CD4-positive, alpha-beta T cell treated with Interleukin-6 for 4 hours (primary cell): ENCODE results near the gene DHRS13.
A peak's percentile ranks its signal among the peaks of the same experiment; 100 is the strongest.

Source experiments
- DNase-seq: peaks from one replicate; pipeline ENCODE4 v3.0.0-alpha.2; 2020; ENCODE audit warnings: mixed read lengths

DHRS13 gene

DNA sequence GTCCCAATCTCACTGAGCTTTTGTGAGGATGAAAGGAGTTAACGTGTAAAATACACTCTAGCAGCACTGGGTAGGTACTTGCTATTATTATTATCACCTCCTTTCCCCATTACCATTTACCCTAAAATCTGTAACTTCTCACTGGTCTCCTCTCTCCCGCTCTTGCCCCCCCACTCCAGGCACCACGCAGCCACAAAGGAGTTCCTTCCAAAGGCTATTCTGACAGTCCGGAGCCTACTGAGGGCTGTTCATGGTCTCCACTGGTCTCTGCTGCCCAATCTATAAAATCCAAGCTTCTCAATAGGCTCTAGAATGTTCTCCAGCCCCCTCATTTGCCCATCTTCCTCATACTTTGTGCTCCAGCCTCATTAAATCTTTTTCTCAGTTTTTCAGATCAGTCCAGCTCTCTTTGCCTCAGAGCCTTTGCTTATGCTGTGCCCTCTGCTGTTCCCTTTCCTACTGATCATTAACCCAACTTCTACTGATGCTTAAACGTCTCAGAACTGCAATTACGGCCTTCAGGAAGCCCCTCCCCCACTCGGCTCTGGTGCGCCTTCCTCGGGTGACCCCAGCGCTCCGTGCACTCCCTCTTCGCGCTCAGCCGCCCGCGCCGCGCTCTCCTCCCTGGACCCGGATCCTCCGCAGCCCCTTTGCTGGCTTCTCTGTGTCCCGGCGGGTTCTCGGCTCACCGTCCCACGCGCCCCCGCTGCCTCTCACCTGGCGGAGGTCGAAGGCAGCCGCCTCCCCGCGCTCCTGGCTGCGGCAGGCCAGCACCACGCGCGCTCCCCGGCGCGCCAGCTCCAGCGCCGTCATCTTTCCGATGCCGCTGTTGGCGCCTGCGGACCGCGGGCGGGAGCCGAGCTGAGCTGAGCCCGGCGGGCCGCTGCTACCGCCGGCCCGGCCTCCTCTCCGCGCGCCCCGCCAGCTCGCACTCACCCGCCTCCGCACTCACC is 737 bp downstream of the DHRS13 start:
- DNase-seq: peak; percentile 74

GRCh38 chr17:28900986-28901726 is 1.7 kb downstream of the DHRS13 start:
- DNase-seq: no peak

DNA sequence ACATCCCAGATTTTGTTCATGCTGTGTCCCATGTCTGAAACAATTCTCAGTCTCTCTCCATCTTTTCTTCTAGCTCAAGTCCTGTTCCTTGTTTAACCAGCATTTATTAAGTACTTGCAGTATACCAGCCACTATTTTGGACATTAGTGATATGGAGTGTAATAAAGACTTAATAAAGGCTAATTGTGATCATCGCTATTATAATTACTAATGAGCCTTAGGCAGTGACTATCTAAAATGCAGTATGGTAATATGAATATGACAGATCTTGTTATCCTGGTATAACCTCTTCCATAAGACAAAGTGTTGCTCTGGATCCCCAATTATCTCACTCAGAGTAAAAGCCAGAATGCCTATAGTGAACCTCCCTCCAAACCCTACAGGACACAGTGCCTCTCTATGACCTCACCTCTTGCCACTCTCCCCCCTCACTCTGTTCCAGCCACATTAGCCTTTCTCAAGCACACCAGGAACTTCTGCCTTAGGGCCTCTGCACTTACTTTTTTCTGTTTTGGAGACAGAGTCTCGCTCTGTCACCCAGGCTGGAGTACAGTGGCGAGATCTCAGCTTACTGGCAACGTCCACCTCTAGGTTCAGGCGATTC is 3.6 kb downstream of the DHRS13 start:
- DNase-seq: no peak

- no peak for DNase-seq
These were observed 4.3 kb downstream of the DHRS13 start for GRCh38 chr17:28898527-28898955.

- no peak for DNase-seq
These were observed 4.9 kb downstream of the DHRS13 start for GRCh38 chr17:28897769-28898526.

- DNase-seq: peak; percentile 78
These were observed 5.8 kb downstream of the DHRS13 start, which contains the start of gene FLOT2 for GRCh38 chr17:28896884-28897768. Gene FLOT2 (minus strand): TSS chr17:28897733. CDS start chr17:28897574, 159 bp downstream.

- DNase-seq: no peak
These were observed 6.4 kb downstream of the DHRS13 start for GRCh38 chr17:28896491-28896883.

- no peak for DNase-seq
These were observed 7.0 kb downstream of the DHRS13 start for GRCh38 chr17:28895794-28896447.

DNA sequence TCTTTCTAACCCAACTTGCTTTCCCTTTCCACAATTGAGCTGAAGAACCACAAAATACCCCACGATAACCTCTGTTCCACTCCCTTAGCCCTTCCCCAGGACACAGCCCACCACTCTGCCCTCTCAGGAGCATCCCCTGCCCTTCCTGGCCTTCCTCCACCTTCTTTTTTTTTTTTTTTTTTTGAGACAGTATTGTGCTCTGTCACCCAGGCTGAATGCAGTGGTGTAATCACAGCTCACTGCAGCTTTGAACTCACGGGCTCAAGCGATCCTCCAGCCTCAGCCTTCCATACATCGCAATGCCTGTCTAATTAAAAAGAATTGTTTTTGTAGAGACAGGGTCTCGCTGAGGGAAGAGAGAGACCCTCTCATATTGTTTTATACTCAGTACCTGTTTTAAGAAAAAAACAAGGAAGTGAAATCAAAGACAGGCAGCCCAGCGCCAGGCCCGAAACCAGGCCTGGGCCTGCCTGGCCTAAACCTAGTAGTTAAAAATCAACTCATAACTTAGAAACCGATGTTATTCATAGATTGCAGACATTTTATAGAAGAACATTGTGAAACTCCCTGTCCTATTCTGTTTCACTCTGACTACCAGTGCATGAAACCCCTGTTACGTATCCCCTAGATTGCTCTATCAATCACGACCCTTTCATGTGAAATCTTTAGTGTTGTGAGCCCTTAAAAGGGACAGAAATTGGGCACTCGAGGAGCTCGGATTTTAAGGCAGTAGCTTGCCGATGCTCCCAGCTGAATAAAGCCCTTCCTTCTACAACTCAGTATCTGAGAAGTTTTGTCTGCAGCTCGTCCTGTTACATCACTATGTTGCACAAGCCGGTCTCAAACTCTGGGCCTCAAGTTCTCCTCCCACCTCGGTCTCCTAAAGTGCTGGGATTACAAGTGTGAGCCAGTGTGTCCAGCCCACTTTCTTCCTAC is 9.4 kb downstream of the DHRS13 start:
- peak; percentile 24 for DNase-seq

DNA sequence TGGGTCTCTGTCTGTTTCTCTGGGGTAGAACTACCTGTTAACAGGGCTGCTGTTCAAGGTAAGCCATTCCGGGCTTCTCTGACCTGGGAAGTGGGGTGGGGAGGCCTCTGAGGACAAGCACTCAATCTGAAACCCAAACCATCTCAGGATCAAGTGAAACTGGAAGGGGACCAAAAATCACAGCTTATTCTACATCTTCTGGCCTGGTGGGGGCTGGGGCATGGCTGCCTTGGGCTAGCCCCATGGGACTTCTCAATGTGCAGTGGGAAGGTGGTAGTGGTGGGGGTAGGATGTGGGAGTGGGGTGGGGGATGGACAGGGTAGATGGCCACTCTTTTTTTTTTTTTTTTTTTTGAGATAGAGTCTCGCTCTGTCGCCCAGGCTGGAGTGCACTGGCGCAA is 10.9 kb downstream of the DHRS13 start:
- DNase-seq: no peak

- no peak for DNase-seq
These were observed 11.7 kb downstream of the DHRS13 start for GRCh38 chr17:28891201-28891600.

DNA sequence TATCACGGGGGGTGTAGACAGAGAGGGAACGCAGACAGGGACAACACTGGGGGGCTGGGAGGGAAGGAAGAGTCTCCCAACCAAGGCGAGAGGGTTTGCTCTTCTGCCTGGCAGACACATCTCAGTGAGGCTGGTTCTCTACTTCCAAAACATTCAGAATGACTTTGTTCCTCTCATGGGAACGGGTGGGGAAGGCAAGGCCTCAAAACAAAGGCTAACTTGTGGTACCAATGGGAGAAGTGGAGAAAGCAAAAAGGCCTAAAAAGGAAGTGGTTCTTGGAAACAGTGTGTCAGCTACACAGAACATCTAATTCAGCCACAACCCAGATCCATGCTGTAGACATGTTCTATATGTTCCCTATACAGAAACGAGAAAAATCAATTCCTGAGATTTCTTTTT is 12.9 kb downstream of the DHRS13 start:
- DNase-seq: no peak

- DNase-seq: no peak
These were observed 14.0 kb downstream of the DHRS13 start for GRCh38 chr17:28888832-28889231.

- no peak for DNase-seq
These were observed 14.9 kb downstream of the DHRS13 start for GRCh38 chr17:28887871-28888471.

GRCh38 chr17:28885951-28886350 is 16.9 kb downstream of the DHRS13 start:
- DNase-seq: no peak

DNA sequence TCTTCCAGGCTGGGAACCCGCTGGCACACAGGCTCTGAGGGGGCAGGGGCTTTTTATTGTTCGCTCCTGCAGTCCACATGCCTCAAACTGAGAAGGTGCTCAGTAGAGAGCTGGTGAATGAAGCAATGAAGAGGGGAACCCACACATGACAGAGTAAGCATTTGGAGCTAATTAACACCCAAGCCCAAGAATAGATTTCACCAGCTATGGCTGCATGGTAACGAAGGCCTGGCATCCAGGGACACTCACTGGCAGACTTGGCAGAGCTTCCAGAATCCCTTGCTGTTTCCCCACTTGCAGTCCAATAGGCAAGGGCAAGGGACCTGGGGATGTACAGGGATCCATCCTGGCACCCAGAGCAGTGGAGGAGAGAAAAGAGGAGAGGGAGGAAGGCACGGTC is 17.5 kb downstream of the DHRS13 start:
- DNase-seq: no peak

- no peak for DNase-seq
These were observed 18.7 kb downstream of the DHRS13 start for GRCh38 chr17:28883967-28884702.

- DNase-seq: no peak
These were observed 20.6 kb downstream of the DHRS13 start for GRCh38 chr17:28882154-28882895.
